Measurements from ENCODE around the gene H1-8. TPM values are rescaled to one million over a fixed set of nuclear protein-coding genes. Genes with fewer than 3 reads are reported as not detected.

The H1-8 gene
- total RNA-seq, 4 donors from 2014 or later: not detected

GRCh38 chr3:129558081-129558771, 15.3 kb downstream of the H1-8 start:
- no peak for ATAC-seq (ENCODE audit: low FRiP score)
- no peak for DNase-seq (ENCODE audit: low spot score)
- TF ChIP-seq, protein P1, sequence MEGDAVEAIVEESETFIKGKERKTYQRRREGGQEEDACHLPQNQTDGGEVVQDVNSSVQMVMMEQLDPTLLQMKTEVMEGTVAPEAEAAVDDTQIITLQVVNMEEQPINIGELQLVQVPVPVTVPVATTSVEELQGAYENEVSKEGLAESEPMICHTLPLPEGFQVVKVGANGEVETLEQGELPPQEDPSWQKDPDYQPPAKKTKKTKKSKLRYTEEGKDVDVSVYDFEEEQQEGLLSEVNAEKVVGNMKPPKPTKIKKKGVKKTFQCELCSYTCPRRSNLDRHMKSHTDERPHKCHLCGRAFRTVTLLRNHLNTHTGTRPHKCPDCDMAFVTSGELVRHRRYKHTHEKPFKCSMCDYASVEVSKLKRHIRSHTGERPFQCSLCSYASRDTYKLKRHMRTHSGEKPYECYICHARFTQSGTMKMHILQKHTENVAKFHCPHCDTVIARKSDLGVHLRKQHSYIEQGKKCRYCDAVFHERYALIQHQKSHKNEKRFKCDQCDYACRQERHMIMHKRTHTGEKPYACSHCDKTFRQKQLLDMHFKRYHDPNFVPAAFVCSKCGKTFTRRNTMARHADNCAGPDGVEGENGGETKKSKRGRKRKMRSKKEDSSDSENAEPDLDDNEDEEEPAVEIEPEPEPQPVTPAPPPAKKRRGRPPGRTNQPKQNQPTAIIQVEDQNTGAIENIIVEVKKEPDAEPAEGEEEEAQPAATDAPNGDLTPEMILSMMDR (IDR thresholded peaks at IDR 0.05): no peak

DNA sequence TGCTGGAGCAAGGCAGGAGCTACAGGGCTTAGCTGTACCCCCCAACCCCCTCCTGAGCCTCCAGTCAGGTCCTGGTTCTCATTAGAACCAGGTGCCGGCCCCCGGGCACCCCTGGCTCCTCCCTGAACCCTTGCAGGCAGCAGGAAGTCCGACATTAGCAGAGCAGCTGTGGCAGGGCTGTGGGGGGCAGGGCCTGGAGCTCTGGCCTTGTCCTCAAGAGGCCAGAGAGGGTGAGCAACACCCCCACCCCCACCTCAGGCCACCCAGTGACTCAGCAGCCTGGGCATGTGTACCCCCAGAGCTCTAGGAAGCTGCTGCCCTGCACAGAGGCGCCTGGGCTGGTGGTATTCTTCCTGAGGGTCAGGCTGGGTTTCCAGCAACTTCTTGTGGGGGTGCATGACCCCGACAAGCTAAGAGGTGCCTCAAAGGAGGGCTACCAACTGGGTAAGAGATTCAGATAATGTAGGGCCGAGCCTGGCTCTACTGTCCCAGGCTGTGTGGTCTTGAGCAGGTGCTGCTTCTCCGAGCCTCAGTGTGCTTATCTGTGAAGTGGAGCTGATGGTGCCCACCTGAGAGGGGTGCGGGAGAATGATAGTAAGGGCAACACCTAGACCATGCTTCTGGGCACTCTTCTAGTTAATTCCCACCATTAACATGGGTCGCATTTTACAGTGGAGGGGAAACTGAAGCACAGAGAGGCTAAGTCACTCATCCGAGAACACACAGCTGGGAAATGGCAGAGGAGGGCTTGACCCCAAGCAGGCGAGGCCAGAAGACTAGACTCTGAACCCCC, 16.0 kb downstream of the H1-8 start:
- TF ChIP-seq, protein P1 (IDR thresholded peaks at IDR 0.05): no peak
- DNase-seq (ENCODE audit: low spot score): no peak
- ATAC-seq (ENCODE audit: low FRiP score): no peak

GRCh38 chr3:129559565-129560079, 16.6 kb downstream of the H1-8 start:
- no peak for DNase-seq (ENCODE audit: low spot score)
- TF ChIP-seq, protein P1 (IDR thresholded peaks at IDR 0.05): no peak

GRCh38 chr3:129560269-129560787, 17.4 kb downstream of the H1-8 start:
- ATAC-seq (ENCODE audit: low FRiP score) (no peak), DNase-seq (ENCODE audit: low spot score) (no peak)
- TF ChIP-seq, protein P1 (IDR thresholded peaks at IDR 0.05): no peak

More at GRCh38 chr3:129559565-129560079, 16.6 kb downstream of the H1-8 start:
- no peak for ATAC-seq (ENCODE audit: low FRiP score)

DNA sequence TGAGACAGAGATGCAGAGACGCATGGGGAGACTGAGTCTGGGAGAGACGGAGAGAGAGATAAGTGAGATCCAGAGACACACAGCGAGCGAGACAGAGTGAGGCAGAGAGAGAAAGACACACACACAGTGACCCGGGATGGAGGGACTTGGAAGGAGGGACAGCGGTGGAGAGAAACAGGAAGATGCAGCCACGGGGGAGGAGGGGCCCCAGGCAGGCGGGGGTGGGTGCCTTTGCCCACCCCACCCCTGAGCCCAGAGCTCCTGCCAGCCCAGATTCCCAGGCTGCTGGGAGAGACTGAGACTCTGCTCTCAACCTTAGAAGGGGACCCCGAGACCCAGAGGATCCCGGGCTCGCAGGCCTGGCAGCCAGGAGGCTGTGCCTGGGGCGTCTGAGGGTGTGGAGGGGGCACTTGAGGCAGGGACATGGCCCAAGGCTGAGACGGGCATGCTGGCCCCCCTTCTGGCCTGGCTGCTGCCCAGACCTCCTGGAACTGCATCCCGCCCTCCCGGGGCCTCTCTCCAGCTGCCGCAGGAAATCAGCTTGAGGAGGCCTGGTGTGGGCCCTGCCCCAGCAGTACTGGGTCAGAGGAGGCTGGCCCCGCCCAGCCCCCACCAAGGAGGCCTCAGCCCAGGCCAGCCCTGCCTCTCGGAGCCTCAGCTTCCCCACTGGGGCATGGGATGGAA, 18.1 kb downstream of the H1-8 start:
- TF ChIP-seq, protein P1 (IDR thresholded peaks at IDR 0.05): no peak
- DNase-seq (ENCODE audit: low spot score) (no peak), ATAC-seq (ENCODE audit: low FRiP score) (peak; percentile 47)

DNA sequence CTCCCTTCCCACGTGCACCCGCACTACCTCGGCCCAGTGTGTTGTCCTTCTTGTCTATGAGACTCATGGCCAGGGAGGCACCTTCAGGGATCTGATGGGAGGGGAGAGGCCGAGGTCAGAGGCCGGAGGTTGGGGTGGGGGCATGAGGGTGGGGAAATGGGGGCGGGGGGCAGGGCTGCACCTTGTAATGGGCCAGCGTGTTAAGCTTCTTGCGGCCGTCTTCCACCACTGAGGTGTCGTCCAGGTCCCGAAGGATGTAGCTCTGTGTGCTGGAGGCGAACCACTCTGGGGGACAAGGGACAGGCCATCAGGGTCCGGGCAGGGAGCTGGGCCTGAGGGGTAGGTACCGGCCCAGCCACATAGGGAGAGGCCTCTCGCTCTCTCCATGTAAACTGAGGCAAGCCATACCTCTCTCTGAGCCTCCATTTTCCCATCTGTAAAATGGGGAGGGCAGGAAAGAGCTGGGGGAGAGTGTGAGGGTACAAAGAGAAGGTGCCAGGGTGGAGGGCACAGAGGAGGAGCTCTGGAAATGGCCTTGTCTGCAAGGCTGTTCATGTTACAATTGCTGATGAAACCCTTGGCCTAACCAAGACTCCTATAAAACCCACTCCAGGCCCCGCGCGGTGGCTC, 18.8 kb downstream of the H1-8 start:
- ATAC-seq (ENCODE audit: low FRiP score) (no peak), DNase-seq (ENCODE audit: low spot score) (no peak)
- TF ChIP-seq, protein P1 (IDR thresholded peaks at IDR 0.05): no peak

Data from omental fat pad (tissue), 4 donors.